Measurements from ENCODE around the gene GLRX.

The GLRX gene

GRCh38 chr5:95836544-95836943 lies 14.0 kb upstream of the GLRX start:
- Histone ChIP-seq H3K27me3 (ENCODE audit: insufficient read depth, poor library complexity, severe bottlenecking) (no peaks in the 10 kb centered on the region), H3K4me3 (replicated peaks; ENCODE audit: insufficient read depth, low read length) (no peak overlapping the region), H3K27ac (replicated peaks) (peak overlapping the region; percentile 92)
- no peak for DNase-seq (ENCODE audit: low read depth in 1 of 2, low spot score in 1 of 2)
- TF ChIP-seq POLR2AphosphoS5 (IDR thresholded peaks at IDR 0.05; ENCODE audit: low read depth) = no peak

- TF ChIP-seq CTCF (IDR thresholded peaks at IDR 0.05; ENCODE audit: insufficient read depth, low read length) = no peak
- no peak for TF ChIP-seq REST (IDR thresholded peaks at IDR 0.05; ENCODE audit: insufficient replicate concordance, low read depth)
- TF ChIP-seq GABPA (IDR thresholded peaks at IDR 0.05; ENCODE audit: low read depth) = no peak
- TF ChIP-seq SPI1 (IDR thresholded peaks at IDR 0.05; ENCODE audit: borderline replicate concordance, low read depth) = no peak
- TF ChIP-seq POLR2AphosphoS5 (IDR thresholded peaks at IDR 0.05; ENCODE audit: low read depth) = no peak
- DNase-seq (ENCODE audit: low read depth in 1 of 2, low spot score in 1 of 2) = no peak
- H3K4me3 ChIP-seq (replicated peaks; ENCODE audit: insufficient read depth, low read length) = peak overlapping the region; percentile 40
- peak overlapping the region; percentile 92 for H3K27ac ChIP-seq (replicated peaks)
- no peaks in the 10 kb centered on the region for H3K27me3 ChIP-seq (ENCODE audit: insufficient read depth, poor library complexity, severe bottlenecking)
These were observed 13.3 kb upstream of the GLRX start for GRCh38 chr5:95835682-95836385.

GRCh38 chr5:95832664-95833063 lies 10.1 kb upstream of the GLRX start:
- DNase-seq (ENCODE audit: low read depth in 1 of 2, low spot score in 1 of 2) = no peak
- TF ChIP-seq CTCF (IDR thresholded peaks at IDR 0.05; ENCODE audit: insufficient read depth, low read length) = no peak
- TF ChIP-seq SPI1 (IDR thresholded peaks at IDR 0.05; ENCODE audit: borderline replicate concordance, low read depth) = peak; percentile 67; the same call in 1 of the 2 replicates
- TF ChIP-seq POLR2AphosphoS5 (IDR thresholded peaks at IDR 0.05; ENCODE audit: low read depth) = no peak
- no peak for TF ChIP-seq REST (IDR thresholded peaks at IDR 0.05; ENCODE audit: insufficient replicate concordance, low read depth)
- H3K27me3 ChIP-seq (ENCODE audit: insufficient read depth, poor library complexity, severe bottlenecking) = no peaks in the 10 kb centered on the region
- H3K27ac ChIP-seq (replicated peaks) = no peak overlapping the region
- no peak overlapping the region for H3K4me3 ChIP-seq (replicated peaks; ENCODE audit: insufficient read depth, low read length)

GRCh38 chr5:95830226-95830625 lies 7.7 kb upstream of the GLRX start:
- no peak for TF ChIP-seq SPI1 (IDR thresholded peaks at IDR 0.05; ENCODE audit: borderline replicate concordance, low read depth)
- no peak overlapping the region for H3K4me3 ChIP-seq (replicated peaks; ENCODE audit: insufficient read depth, low read length)
- no peak for DNase-seq (ENCODE audit: low read depth in 1 of 2, low spot score in 1 of 2)
- H3K27ac ChIP-seq (replicated peaks) = no peak overlapping the region
- H3K27me3 ChIP-seq (ENCODE audit: insufficient read depth, poor library complexity, severe bottlenecking) = no peaks in the 10 kb centered on the region

- H3K27me3 ChIP-seq (ENCODE audit: insufficient read depth, poor library complexity, severe bottlenecking) = no peaks in the 10 kb centered on the region
- DNase-seq (ENCODE audit: low read depth in 1 of 2, low spot score in 1 of 2) = no peak
- no peak for TF ChIP-seq POLR2AphosphoS5 (IDR thresholded peaks at IDR 0.05; ENCODE audit: low read depth)
- TF ChIP-seq CTCF (IDR thresholded peaks at IDR 0.05; ENCODE audit: insufficient read depth, low read length) = no peak
- TF ChIP-seq SPI1 (IDR thresholded peaks at IDR 0.05; ENCODE audit: borderline replicate concordance, low read depth) = no peak
- TF ChIP-seq REST (IDR thresholded peaks at IDR 0.05; ENCODE audit: insufficient replicate concordance, low read depth) = no peak
- no peak for TF ChIP-seq GABPA (IDR thresholded peaks at IDR 0.05; ENCODE audit: low read depth)
- H3K27ac ChIP-seq (replicated peaks) = no peak overlapping the region
- H3K4me3 ChIP-seq (replicated peaks; ENCODE audit: insufficient read depth, low read length) = no peak overlapping the region
These were observed 5.3 kb upstream of the GLRX start for GRCh38 chr5:95827892-95828246.
